ENCODE measurements around the gene ELL.
A peak's percentile ranks its signal among the peaks of the same experiment; 100 is the strongest.

Gene ELL

GRCh38 chr19:18418029-18418482 is 103.8 kb downstream of the ELL start:
- no peaks in the 10 kb centered on the region for H3K27me3 ChIP-seq (ENCODE audit: control insufficient read depth in 1 of 2, insufficient read depth in 1 of 2, low read length in 2 of 2)
- H4K91ac ChIP-seq (ENCODE audit: low read length), result peak overlapping the region; percentile 99
- peak overlapping the region; percentile 98 to 100 for H3K18ac ChIP-seq (ENCODE audit: low read depth in 1 of 2, low read length in 2 of 2)
- H3K23ac ChIP-seq (ENCODE audit: low read length in 2 of 2), result peak overlapping the region in 1 of 2 experiments; percentile 62
- peak overlapping the region; percentile 92 for H2BK15ac ChIP-seq (ENCODE audit: low read depth, poor library complexity, severe bottlenecking)
- H3K4me3 ChIP-seq (ENCODE audit: insufficient read depth in 1 of 2, low read depth in 1 of 2, low read length in 2 of 2), result peak overlapping the region; percentile 41 to 73
- peaks cover 66% of the 10 kb centered on the region for H3K4me1 ChIP-seq (ENCODE audit: control insufficient read depth, insufficient read depth, low read depth, low read length)
- peak overlapping the region; percentile 67 for H3K4me2 ChIP-seq (ENCODE audit: low read length, poor library complexity, severe bottlenecking)
- H2BK120ac ChIP-seq (ENCODE audit: low read depth, low read length), result peak overlapping the region; percentile 95
- peak overlapping the region; percentile 96 for H2AK5ac ChIP-seq (ENCODE audit: low read length, severe bottlenecking)
- WGBS, result 10% methylated on average over 27 of the region's 30 CpGs
- H3K36me3 ChIP-seq (ENCODE audit: control insufficient read depth in 1 of 2, insufficient read depth in 2 of 2, low read depth in 1 of 2, low read length in 2 of 2), result peaks cover 0 to 7% of the 10 kb centered on the region in 2 experiments
- H3K9ac ChIP-seq (ENCODE audit: low read length), result peak overlapping the region; percentile 95
- H2AFZ ChIP-seq (ENCODE audit: low read depth, low read length), result no peak overlapping the region
- H4K8ac ChIP-seq (ENCODE audit: low read length), result peak overlapping the region; percentile 100
- H3K14ac ChIP-seq (ENCODE audit: low read length in 2 of 2), result peak overlapping the region in 1 of 2 experiments; percentile 98
- H2BK5ac ChIP-seq (ENCODE audit: low read depth, low read length, poor library complexity, severe bottlenecking), result peak overlapping the region; percentile 35
- peaks cover under 1% of the 10 kb centered on the region for H3K79me1 ChIP-seq (replicated peaks; ENCODE audit: low read length, poor library complexity, severe bottlenecking)
- no peak for DNase-seq
- no peaks in the 10 kb centered on the region for H3K9me3 ChIP-seq (ENCODE audit: control insufficient read depth, low read length)
- peak overlapping the region; percentile 84 for H3K27ac ChIP-seq (ENCODE audit: low read length, poor library complexity, severe bottlenecking)
- peak overlapping the region; percentile 99 to 100 for H2BK12ac ChIP-seq (ENCODE audit: low read length in 2 of 2)
- peak overlapping the region; percentile 95 to 97 for H3K4ac ChIP-seq (ENCODE audit: low read depth in 1 of 2, low read length in 2 of 2)

- peak overlapping the region; percentile 49 to 75 for H3K4me3 ChIP-seq (ENCODE audit: insufficient read depth in 1 of 2, low read depth in 1 of 2, low read length in 2 of 2)
- peaks cover 0 to under 1% of the 10 kb centered on the region in 2 experiments for H3K36me3 ChIP-seq (ENCODE audit: control insufficient read depth in 1 of 2, insufficient read depth in 2 of 2, low read depth in 1 of 2, low read length in 2 of 2)
- H3K27me3 ChIP-seq (ENCODE audit: control insufficient read depth in 1 of 2, insufficient read depth in 1 of 2, low read length in 2 of 2), result no peaks in the 10 kb centered on the region
- H2AFZ ChIP-seq (ENCODE audit: low read depth, low read length), result peak overlapping the region; percentile 39
- peak overlapping the region; percentile 93 for H3K27ac ChIP-seq (ENCODE audit: low read length, poor library complexity, severe bottlenecking)
- H3K79me1 ChIP-seq (replicated peaks; ENCODE audit: low read length, poor library complexity, severe bottlenecking), result no peaks in the 10 kb centered on the region
- H3K14ac ChIP-seq (ENCODE audit: low read length in 2 of 2), result peak overlapping the region in 1 of 2 experiments; percentile 98
- DNase-seq, result peak; percentile 93
- H2AK5ac ChIP-seq (ENCODE audit: low read length, severe bottlenecking), result peak overlapping the region; percentile 96
- H3K18ac ChIP-seq (ENCODE audit: low read depth in 1 of 2, low read length in 2 of 2), result peak overlapping the region; percentile 98 to 100
- H4K8ac ChIP-seq (ENCODE audit: low read length), result peak overlapping the region; percentile 100
- H3K23ac ChIP-seq (ENCODE audit: low read length in 2 of 2), result peak overlapping the region in 1 of 2 experiments; percentile 95
- H3K9ac ChIP-seq (ENCODE audit: low read length), result peak overlapping the region; percentile 95
- peak overlapping the region; percentile 67 for H3K4me2 ChIP-seq (ENCODE audit: low read length, poor library complexity, severe bottlenecking)
- peak overlapping the region; percentile 99 to 100 for H2BK12ac ChIP-seq (ENCODE audit: low read length in 2 of 2)
- peak overlapping the region; percentile 92 for H2BK15ac ChIP-seq (ENCODE audit: low read depth, poor library complexity, severe bottlenecking)
- peak overlapping the region; percentile 100 for H4K91ac ChIP-seq (ENCODE audit: low read length)
- peak overlapping the region; percentile 88 for H2BK5ac ChIP-seq (ENCODE audit: low read depth, low read length, poor library complexity, severe bottlenecking)
- H3K9me3 ChIP-seq (ENCODE audit: control insufficient read depth, low read length), result no peaks in the 10 kb centered on the region
- WGBS, result under 1% methylated on average over 28 of the region's 53 CpGs
- H3K4me1 ChIP-seq (ENCODE audit: control insufficient read depth, insufficient read depth, low read depth, low read length), result peaks cover 67% of the 10 kb centered on the region
- H2BK120ac ChIP-seq (ENCODE audit: low read depth, low read length), result peak overlapping the region; percentile 96
- H3K4ac ChIP-seq (ENCODE audit: low read depth in 1 of 2, low read length in 2 of 2), result peak overlapping the region; percentile 97 to 99
Measured at GRCh38 chr19:18417250-18418028, 104.4 kb downstream of the ELL start.

GRCh38 chr19:18416778-18417249 is 105.1 kb downstream of the ELL start:
- H2BK120ac ChIP-seq (ENCODE audit: low read depth, low read length), result peak overlapping the region; percentile 96
- peak overlapping the region; percentile 89 to 97 for H3K18ac ChIP-seq (ENCODE audit: low read depth in 1 of 2, low read length in 2 of 2)
- H2BK12ac ChIP-seq (ENCODE audit: low read length in 2 of 2), result peak overlapping the region; percentile 46 to 98
- peak overlapping the region; percentile 88 for H2BK5ac ChIP-seq (ENCODE audit: low read depth, low read length, poor library complexity, severe bottlenecking)
- H3K79me1 ChIP-seq (replicated peaks; ENCODE audit: low read length, poor library complexity, severe bottlenecking), result no peaks in the 10 kb centered on the region
- peak overlapping the region; percentile 95 for H3K9ac ChIP-seq (ENCODE audit: low read length)
- H3K23ac ChIP-seq (ENCODE audit: low read length in 2 of 2), result peak overlapping the region in 1 of 2 experiments; percentile 95
- H3K27me3 ChIP-seq (ENCODE audit: control insufficient read depth in 1 of 2, insufficient read depth in 1 of 2, low read length in 2 of 2), result no peaks in the 10 kb centered on the region
- peak overlapping the region; percentile 82 for H4K8ac ChIP-seq (ENCODE audit: low read length)
- H4K91ac ChIP-seq (ENCODE audit: low read length), result peak overlapping the region; percentile 100
- WGBS, result under 1% methylated on average over 44 of the region's 44 CpGs
- peak overlapping the region; percentile 98 for H2BK15ac ChIP-seq (ENCODE audit: low read depth, poor library complexity, severe bottlenecking)
- peak; percentile 97 for DNase-seq
- no peaks in the 10 kb centered on the region for H3K36me3 ChIP-seq (ENCODE audit: control insufficient read depth in 1 of 2, insufficient read depth in 2 of 2, low read depth in 1 of 2, low read length in 2 of 2)
- H3K4ac ChIP-seq (ENCODE audit: low read depth in 1 of 2, low read length in 2 of 2), result peak overlapping the region; percentile 93 to 99
- H2AK5ac ChIP-seq (ENCODE audit: low read length, severe bottlenecking), result peak overlapping the region; percentile 93
- peak overlapping the region; percentile 93 for H3K27ac ChIP-seq (ENCODE audit: low read length, poor library complexity, severe bottlenecking)
- peak overlapping the region in 1 of 2 experiments; percentile 97 for H3K14ac ChIP-seq (ENCODE audit: low read length in 2 of 2)
- peaks cover 65% of the 10 kb centered on the region for H3K4me1 ChIP-seq (ENCODE audit: control insufficient read depth, insufficient read depth, low read depth, low read length)
- peak overlapping the region; percentile 49 to 75 for H3K4me3 ChIP-seq (ENCODE audit: insufficient read depth in 1 of 2, low read depth in 1 of 2, low read length in 2 of 2)
- H3K9me3 ChIP-seq (ENCODE audit: control insufficient read depth, low read length), result no peaks in the 10 kb centered on the region
- H3K4me2 ChIP-seq (ENCODE audit: low read length, poor library complexity, severe bottlenecking), result peak overlapping the region; percentile 62
- peak overlapping the region; percentile 39 for H2AFZ ChIP-seq (ENCODE audit: low read depth, low read length)
